NCI-H69 (cell line): ENCODE measurements around the gene DNAJB4.
"Not testable (repeated sequence)": the region's sequence is repeated elsewhere in the genome, so short reads cannot be mapped to it uniquely, and the experiment has no call there.

Source experiments
- DNase-seq: peaks from one replicate; lab custom pipeline; 2025; lab: John Stamatoyannopoulos, UW

The DNAJB4 gene

DNA sequence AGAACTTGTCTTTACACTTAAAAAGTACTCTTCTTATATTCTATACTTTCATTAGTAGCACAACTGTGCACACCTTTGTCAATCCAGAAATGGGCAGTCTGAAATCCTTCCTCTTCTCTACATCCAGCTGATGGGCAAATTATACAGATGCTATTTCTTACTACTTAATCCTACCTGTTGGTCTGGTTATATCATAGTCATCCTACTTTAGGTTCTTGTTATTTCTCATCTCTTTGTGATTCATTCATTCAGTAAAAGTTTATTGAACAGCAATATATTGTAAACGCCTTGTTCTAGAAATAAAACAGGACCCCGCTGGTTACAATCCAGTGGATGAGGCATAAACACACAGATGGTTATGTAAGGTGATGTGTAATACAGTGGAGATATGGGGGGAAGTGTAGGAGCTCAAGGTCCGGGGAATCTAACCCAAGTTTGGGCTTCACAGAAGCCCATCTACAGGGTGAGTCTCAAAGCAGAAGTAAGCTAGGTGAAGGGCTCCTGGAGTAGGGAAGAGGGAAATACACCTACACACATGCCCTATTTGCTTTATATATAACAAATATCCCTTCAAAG is 14.0 kb upstream of the DNAJB4 start:
- no peak for DNase-seq

GRCh38 chr1:77991638-77992037 is 13.1 kb upstream of the DNAJB4 start:
- DNase-seq, result no peak

DNA sequence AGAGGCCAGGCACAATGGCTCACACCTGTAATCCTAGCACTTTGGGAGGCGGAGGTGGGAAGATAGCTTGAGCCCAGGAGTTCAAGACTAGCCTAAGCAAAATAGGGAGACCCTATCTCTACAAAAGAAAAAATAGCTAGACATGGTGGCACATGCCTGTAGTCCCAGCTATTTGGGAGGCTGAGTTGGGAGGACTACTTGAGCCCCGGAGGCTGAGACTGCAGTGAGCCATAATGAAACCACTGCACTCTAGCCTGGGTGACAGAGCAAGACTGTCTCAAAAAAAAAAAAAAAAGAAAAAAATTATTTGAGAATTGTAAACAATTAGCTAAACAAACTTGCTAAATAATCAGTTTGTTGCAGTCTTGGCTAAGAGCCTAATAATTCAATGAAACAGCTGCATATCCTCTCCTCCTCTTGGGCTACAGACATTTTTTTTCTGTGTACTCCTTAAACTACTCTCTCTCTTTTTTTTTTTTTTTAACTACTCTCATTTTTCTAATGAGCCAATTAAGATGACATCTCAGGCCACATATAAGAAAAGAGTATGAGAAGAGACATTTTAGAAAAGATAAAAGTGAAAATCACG is 10.5 kb upstream of the DNAJB4 start:
- peak; percentile 1 for DNase-seq

GRCh38 chr1:77996734-77997133 is 8.0 kb upstream of the DNAJB4 start:
- no peak for DNase-seq

DNA sequence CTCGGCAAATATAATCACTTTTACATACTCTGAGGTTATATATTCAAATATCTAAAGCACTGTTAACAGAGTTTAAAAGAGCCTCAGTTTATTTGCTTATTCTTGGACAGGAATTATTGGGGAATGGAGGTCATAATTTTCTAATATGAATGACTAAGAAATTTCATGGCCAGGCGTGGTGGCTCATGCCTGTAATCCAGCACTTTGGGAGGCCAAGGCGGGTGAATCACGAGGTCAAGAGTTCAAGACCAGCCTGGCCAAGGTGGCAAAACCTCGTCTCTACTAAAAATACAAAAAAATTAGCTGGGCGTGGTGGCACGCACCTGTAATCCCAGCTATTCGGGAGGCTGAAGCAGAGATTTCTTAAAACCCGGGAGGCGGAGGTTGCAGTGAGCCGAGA is 4.2 kb upstream of the DNAJB4 start:
- not testable (repeated sequence) for DNase-seq

- peak; percentile 2 for DNase-seq
Observed at GRCh38 chr1:78003070-78003746, 1.5 kb upstream of the DNAJB4 start.

- DNase-seq, result peak; percentile 64
Observed at GRCh38 chr1:78003882-78004718, 639 bp upstream of the DNAJB4 start.

DNA sequence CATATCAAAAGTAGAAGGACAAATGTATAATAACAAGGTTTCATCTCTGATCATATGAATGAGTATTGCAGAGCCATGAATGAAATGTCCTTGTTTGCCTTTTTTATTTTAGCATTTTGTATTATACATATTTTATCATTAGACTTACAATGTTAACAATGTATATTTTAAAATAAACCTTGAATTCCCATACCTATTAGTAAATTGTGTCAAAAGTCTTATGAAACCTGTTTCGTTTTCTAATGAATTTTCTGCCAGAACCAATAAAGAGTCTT is 646 bp downstream of the DNAJB4 start:
- no peak for DNase-seq

- DNase-seq, result peak; percentile 33
Observed at GRCh38 chr1:78005755-78006154, 1.0 kb downstream of the DNAJB4 start.

DNA sequence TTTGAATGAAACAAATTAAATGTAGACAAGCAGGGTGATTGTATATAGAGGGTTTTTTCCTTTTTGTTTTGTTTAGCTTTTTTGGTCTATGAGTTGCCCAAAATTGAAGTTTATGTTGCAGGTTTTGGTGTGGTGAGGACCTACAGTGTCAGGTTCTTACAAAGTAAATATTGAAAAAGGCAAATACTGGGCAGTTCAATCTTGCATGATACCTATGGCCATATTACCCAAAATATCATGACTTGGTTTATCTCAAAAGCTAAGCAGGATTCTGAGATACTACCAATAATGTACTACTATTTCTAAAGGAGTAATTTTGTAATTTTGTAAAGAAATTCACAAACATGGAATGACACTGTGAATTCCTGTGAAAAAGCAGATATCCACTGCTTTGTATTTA is 1.8 kb downstream of the DNAJB4 start:
- DNase-seq, result no peak

GRCh38 chr1:78007677-78008341 is 3.1 kb downstream of the DNAJB4 start:
- DNase-seq, result no peak

- no peak for DNase-seq
Observed at GRCh38 chr1:78009276-78009675, 4.5 kb downstream of the DNAJB4 start.

DNA sequence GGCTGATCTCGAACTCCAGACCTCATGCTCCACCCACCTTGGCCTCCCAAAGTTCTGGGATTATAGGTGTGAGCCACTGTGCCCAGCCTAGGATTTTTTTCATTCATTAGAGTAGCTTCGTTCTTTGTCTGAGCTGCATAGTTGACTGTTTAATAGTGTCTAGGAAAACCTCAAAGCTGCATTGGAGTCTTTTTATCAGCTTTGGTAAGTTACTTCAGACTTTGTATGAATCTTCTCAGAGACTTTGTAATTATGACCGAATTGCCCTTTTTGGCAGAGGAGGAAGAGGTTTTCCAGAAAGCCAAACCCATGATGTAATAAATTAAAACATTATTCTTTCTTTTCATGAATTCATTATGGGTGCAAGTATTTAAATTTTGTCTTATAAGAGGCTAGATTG is 5.1 kb downstream of the DNAJB4 start:
- DNase-seq, result no peak

DNA sequence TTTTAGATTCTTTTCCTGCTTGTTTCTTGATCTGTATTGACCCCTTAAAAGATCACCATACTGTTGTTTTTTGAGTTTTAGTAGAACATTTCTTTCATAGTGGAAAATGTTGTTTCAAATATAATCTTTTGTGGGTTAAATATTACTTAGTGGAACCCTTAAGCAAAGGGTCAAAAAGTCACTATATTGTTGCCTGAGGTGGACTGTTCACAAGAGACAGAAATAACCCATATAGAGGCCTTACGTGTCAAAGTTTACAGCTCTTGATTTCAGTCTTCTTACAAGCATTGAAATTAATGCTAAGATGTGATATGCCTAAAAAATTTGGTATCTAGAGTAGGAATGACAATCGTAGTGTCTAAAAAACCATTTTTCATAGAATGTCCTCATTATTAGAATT is 6.3 kb downstream of the DNAJB4 start:
- DNase-seq, result no peak

DNA sequence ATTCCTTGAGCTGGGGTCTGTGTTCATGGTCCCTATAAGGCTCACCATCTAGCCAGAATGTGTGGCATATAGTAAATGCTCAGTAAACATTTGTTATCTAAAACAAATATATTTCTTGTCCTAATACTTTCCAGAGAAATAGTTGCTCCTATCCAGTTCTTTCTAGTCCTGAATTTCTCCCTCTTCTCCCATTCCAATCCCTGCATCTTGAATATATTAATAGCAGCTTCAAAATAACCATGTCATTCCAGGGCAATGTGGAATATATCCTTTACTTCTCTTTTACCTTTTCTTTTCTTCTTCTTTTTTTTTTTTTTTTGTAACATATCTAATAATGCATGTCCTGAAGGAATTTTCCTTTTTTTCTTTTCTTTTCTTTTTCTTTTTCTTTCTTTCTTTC is 10.4 kb downstream of the DNAJB4 start:
- no peak for DNase-seq

- no peak for DNase-seq
Observed at GRCh38 chr1:78019024-78019423, 14.3 kb downstream of the DNAJB4 start.

- DNase-seq, result not testable (repeated sequence)
Observed at GRCh38 chr1:78021134-78021533, 16.4 kb downstream of the DNAJB4 start.

DNA sequence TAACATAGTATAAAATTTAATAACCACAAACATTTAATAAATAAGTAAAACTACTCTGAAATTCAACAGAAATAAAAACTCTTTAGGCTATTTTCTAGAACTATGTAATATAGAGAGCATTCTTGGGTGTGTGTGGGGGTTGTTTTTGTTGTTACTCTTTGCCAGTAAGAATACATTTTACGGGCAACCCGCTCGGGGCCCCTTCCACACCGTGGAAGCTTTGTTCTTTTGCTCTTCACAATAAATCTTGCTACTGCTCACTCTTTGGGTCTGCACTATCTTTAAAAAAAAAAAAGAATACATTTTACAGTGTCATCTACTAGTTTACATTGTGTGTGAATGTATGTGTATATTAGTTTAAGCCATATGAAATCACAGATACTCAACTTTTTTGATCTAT is 25.1 kb downstream of the DNAJB4 start:
- no peak for DNase-seq

DNA sequence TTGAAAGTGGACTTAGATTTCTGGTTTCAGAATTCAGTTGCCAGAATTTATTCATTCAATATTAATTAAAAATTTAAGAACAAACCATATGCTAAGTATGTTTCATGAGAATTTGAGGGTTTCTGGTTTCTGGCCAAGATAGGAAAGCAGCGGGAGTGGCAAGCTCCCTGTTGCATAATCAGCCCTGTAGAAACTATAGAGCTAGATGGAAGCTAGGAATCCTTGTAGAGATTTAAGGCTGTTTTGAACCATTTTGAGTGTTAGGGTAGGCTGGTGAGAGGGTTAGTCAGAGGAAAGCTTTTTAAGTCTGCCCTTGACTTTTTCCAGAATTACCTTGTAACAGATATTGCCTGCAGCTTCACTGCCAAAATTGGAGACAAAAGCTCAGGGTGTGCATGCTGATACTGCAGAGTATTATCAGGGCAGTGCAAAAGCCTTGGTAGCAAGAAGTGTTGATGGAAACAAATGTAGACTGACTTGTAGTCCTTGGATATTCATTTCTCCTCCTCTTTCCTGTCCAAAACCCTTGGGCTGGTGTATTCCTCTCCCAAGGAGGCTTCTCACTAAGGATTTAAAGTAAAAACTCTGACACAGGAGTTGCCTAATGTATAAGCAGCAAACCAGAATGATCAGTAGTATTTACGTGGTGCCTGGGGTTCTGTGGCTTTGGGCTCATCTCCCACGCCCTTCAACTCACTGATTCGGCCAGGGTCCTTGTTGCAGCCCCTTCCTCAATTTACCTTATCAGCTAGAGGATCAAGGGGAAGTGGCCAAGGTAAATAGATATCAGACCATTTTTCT is 28.5 kb downstream of the DNAJB4 start:
- DNase-seq, result no peak

GRCh38 chr1:78033797-78034172 is 29.0 kb downstream of the DNAJB4 start:
- no peak for DNase-seq

- DNase-seq, result no peak
Observed at GRCh38 chr1:78035121-78035520, 30.4 kb downstream of the DNAJB4 start.

DNA sequence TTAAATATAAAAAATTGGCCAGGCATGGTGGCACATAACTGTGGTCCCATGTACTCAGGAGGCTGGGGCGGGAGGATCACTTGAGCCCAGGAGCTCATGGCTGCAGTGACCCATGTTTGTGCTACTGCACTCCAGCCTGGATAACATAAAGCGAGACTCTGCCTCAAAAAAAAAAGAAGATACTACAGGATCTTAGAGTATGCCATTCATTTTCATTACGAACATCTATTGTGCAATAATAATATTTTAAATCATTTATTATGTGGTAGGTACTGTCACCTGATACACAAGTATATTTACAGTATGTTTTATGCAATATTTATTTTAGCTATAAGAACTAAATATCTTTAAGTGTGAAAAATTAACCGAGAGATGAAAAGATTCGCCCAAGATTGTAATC is 31.7 kb downstream of the DNAJB4 start:
- no peak for DNase-seq
